Left ventricle myocardium inferior (tissue), 1 donor: Measurements from ENCODE around the gene FAM131B. TPM values are rescaled to one million over a fixed set of nuclear protein-coding genes. Genes with fewer than 3 reads are reported as not detected.
A peak's percentile ranks its signal among the peaks of the same experiment; 100 is the strongest.

Experiments
- DNase-seq: peaks from one replicate; pipeline ENCODE4 v3.0.0-alpha.2; 2020
- H3K27ac ChIP-seq: fragments of 200-600 bp; replicated peaks from 2 replicates; pipeline ENCODE4 v1.8.0; 2021
- H3K27me3 ChIP-seq: fragments of 200-600 bp; 2 replicates; pipeline ENCODE4 v1.8.0; 2021; ENCODE audit warnings: low read depth
- H3K36me3 ChIP-seq: fragments of 200-600 bp; 2 replicates; pipeline ENCODE4 v1.8.0; 2021
- H3K4me1 ChIP-seq: fragments of 200-600 bp; 2 replicates; pipeline ENCODE4 v1.8.0; 2021
- H3K4me3 ChIP-seq: fragments of 200-600 bp; 2 replicates; pipeline ENCODE4 v1.8.0; 2021; ENCODE audit warnings: mild to moderate bottlenecking, moderate library complexity
- H3K9me3 ChIP-seq: fragments of 200-600 bp; replicated peaks from 2 replicates; pipeline ENCODE4 v1.8.0; 2021
- CTCF ChIP-seq: fragments of 200-600 bp; IDR thresholded peaks from 2 replicates; pipeline ENCODE4 v1.8.0; 2021; ENCODE audit warnings: antibody characterized with exemption, mild to moderate bottlenecking, borderline replicate concordance
- intact Hi-C: fragments of 100-400 bp; cut with micrococcal nuclease; formaldehyde crosslinking; loops from one replicate; pipeline ENCODE4 v1.11.0; 2022
- total RNA-seq: library from RNA; stranded (reverse); fragmentation: NEBNext Ultra II Directional; extraction: Animal tissue kit (Norgen Biotek cat#: 25700); gene quantifications from one replicate; pipeline ENCODE4 v1.2.1, GENCODE V29; 2021
- donor health status: DM: no; HTN: yes; CAD: no; lungs with severe emphysema.

Gene FAM131B
- total RNA-seq, 1 donor from 2014 or later, result 0.47 TPM

GRCh38 chr7:143389316-143390103 lies 27.0 kb upstream of the FAM131B start:
- no peak for TF ChIP-seq CTCF
- Histone ChIP-seq H3K4me1 (peaks cover 91% of the 10 kb centered on the region), H3K9me3 (no peaks in the 10 kb centered on the region), H3K27me3 (no peaks in the 10 kb centered on the region), H3K27ac (peak overlapping the region; percentile 30), H3K4me3 (no peak overlapping the region), H3K36me3 (peaks cover 51% of the 10 kb centered on the region)
- DNase-seq, result no peak
- intact Hi-C loops, result no loop called here

GRCh38 chr7:143388491-143389101 lies 26.1 kb upstream of the FAM131B start:
- intact Hi-C loops, result no loop called here
- Histone ChIP-seq H3K36me3 (peaks cover 51% of the 10 kb centered on the region), H3K27ac (peak overlapping the region; percentile 99)

DNA sequence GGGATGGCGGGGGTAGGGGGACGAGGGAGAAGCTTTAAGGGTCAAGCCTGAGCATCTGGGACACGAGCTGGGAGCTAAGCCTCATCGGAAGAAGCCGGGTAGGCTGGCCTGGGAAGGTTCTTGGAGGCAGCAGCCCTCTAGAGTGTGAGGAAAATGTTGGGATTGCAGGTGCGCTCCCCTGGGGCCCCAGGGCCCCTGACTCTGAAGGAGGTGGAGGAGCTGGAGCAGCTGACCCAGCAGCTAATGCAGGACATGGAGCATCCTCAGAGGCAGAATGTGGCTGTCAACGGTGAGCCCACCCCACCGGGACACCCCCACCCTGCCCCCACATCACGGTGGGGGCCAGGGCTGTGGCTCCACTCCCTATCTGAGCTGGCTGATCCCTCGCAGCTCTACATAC lies 25.5 kb upstream of the FAM131B start:
- no peak for DNase-seq
- peak overlapping the region; percentile 99 for H3K27ac ChIP-seq
- H3K4me1 ChIP-seq, result peaks cover 91% of the 10 kb centered on the region
- H3K9me3 ChIP-seq, result no peaks in the 10 kb centered on the region
- no peak for TF ChIP-seq CTCF
- H3K27me3 ChIP-seq, result no peaks in the 10 kb centered on the region
- intact Hi-C loops, result no loop called here
- H3K36me3 ChIP-seq, result peaks cover 52% of the 10 kb centered on the region
- H3K4me3 ChIP-seq, result no peak overlapping the region

More at GRCh38 chr7:143388491-143389101, 26.1 kb upstream of the FAM131B start:
- Histone ChIP-seq H3K4me3 (no peak overlapping the region), H3K9me3 (no peaks in the 10 kb centered on the region), H3K4me1 (peaks cover 91% of the 10 kb centered on the region), H3K27me3 (no peaks in the 10 kb centered on the region)
- no peak for DNase-seq
- no peak for TF ChIP-seq CTCF

DNA sequence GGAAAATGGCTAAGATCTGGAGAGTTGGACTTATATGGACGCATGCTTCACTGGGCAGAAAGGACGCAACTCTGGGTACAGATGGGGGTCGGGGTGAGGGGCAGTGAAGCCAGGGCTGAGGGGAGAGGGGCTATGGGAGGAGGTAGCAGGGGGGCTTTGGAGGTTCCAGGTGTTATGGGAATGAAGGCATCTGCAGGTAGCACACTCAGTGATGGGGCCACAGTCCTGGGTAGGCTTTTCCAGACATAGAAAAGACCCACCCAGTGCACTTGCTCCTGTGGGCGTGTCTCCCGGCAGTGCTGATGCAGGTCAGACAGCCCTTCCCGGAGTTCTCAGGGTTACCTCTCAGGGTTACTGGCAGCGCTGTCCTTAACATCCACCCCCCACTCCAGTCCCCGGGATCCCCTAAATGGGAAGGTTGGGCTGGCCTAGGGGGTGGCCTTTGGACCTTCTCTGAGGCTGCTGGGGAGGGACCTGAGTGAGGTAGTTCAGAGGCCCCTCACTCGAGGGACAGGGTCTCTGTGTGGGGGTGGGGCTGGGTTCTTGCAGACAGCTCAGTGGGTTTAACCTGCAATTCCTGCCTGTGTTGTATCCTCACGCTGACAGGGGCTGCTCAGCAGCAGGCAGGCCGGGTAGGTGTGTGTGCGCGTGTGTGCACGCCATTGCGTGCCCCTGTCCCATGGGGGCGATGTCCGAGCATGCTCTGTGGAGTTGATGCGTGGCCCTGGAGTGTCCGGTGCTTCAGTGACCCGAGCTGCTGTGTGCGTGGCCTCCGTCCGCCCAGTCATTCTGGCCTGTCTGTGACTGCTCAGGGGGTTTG lies 24.9 kb upstream of the FAM131B start:
- peaks cover 54% of the 10 kb centered on the region for H3K36me3 ChIP-seq
- intact Hi-C loops, result no loop called here
- no peak overlapping the region for H3K4me3 ChIP-seq
- peak overlapping the region; percentile 99 for H3K27ac ChIP-seq
- H3K9me3 ChIP-seq, result no peaks in the 10 kb centered on the region
- no peak for TF ChIP-seq CTCF
- no peaks in the 10 kb centered on the region for H3K27me3 ChIP-seq
- H3K4me1 ChIP-seq, result peaks cover 91% of the 10 kb centered on the region
- DNase-seq, result no peak
